Kidney epithelial cell (primary cell): ENCODE data around the gene FAM240A. TPM values are rescaled to one million over a fixed set of nuclear protein-coding genes. Genes with fewer than 3 reads are reported as not detected.

Experiments
- DNase-seq: peaks from one replicate; pipeline ENCODE4 v3.0.0-alpha.2; 2010; ENCODE audit warnings: low read depth
- H3K27me3 ChIP-seq: 2 replicates; pipeline ENCODE4 v1.6.0; 2011; ENCODE audit warnings: low read length; ENCODE audit not compliant: control insufficient read depth, insufficient read depth
- H3K36me3 ChIP-seq: 2 replicates; pipeline ENCODE4 v1.5.1; 2011; ENCODE audit warnings: low read length; ENCODE audit not compliant: control insufficient read depth, insufficient read depth
- H3K4me3 ChIP-seq: 2 replicates; pipeline ENCODE4 v1.5.1; 2011; ENCODE audit warnings: low read depth, mild to moderate bottlenecking, control low read depth, low read length
- total RNA-seq: library from RNA; depleted of rRNA; stranded (reverse); fragments of >200 nt; gene quantifications from 2 replicates; pipeline ENCODE4 v1.2.3, GENCODE V29; 2015
- TF ChIP-seq, protein P1 (sequence below): IDR thresholded peaks from 2 replicates; pipeline ENCODE4 v1.5.1; 2011; ENCODE audit warnings: mild to moderate bottlenecking, moderate library complexity, low read length, control low read depth, inconsistent platforms; ENCODE audit not compliant: insufficient read depth, poor library complexity, severe bottlenecking

FAM240A gene
- total RNA-seq, 1 donor from 2014 or later, result not detected

DNA sequence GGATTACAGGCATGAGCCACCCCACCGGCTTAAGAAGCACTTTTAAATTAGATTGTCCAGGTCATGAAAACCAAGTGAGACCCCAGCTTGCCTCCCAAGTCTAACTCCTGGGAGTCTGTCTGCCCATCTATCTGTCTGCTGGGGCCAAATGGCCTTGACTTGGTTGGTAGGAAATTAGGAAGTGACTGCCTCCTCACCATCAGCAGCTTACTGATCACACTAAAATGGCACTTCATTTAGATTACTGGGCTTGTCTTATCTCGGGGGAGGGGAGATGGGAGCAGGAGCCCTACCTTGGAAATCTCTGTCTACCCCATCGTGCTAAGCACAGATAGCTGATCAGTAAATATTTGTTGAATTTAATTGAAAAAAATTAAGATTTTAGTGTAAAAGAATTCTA is 40.6 kb upstream of the FAM240A start:
- H3K4me3 ChIP-seq, result no peak overlapping the region
- H3K27me3 ChIP-seq, result no peaks in the 10 kb centered on the region
- no peak for DNase-seq
- TF ChIP-seq, protein P1, sequence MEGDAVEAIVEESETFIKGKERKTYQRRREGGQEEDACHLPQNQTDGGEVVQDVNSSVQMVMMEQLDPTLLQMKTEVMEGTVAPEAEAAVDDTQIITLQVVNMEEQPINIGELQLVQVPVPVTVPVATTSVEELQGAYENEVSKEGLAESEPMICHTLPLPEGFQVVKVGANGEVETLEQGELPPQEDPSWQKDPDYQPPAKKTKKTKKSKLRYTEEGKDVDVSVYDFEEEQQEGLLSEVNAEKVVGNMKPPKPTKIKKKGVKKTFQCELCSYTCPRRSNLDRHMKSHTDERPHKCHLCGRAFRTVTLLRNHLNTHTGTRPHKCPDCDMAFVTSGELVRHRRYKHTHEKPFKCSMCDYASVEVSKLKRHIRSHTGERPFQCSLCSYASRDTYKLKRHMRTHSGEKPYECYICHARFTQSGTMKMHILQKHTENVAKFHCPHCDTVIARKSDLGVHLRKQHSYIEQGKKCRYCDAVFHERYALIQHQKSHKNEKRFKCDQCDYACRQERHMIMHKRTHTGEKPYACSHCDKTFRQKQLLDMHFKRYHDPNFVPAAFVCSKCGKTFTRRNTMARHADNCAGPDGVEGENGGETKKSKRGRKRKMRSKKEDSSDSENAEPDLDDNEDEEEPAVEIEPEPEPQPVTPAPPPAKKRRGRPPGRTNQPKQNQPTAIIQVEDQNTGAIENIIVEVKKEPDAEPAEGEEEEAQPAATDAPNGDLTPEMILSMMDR, result no peak
- no peaks in the 10 kb centered on the region for H3K36me3 ChIP-seq

DNA sequence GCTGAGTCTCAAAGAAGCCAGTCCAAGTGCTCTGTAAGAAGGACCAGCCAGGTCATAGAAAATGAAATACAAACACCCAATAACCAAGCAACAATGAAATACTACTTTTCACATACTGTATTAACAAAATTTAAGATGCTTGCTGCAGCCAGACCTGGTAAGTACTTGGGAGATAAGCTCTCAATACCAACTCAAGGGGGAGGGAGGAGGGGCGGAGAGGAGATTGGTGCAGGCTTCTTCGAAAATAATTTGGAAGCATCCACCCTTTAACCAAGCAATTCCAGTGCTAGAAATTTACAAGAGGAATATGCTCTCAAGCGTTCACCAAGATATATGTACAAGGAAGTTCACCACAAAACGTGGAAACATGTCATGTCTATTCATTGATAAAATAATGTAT is 38.6 kb upstream of the FAM240A start:
- Histone ChIP-seq H3K36me3 (no peaks in the 10 kb centered on the region), H3K4me3 (no peak overlapping the region), H3K27me3 (peaks cover 3% of the 10 kb centered on the region)
- no peak for DNase-seq
- TF ChIP-seq, protein P1, result no peak

- DNase-seq, result no peak
Observed at GRCh38 chr3:46574243-46574646, 38.1 kb upstream of the FAM240A start.

GRCh38 chr3:46574881-46575576 is 37.3 kb upstream of the FAM240A start:
- H3K36me3 ChIP-seq, result no peaks in the 10 kb centered on the region
- DNase-seq, result no peak
- TF ChIP-seq, protein P1, result no peak
- no peak overlapping the region for H3K4me3 ChIP-seq
- peaks cover 3% of the 10 kb centered on the region for H3K27me3 ChIP-seq

More at GRCh38 chr3:46574243-46574646, 38.1 kb upstream of the FAM240A start:
- no peak overlapping the region for H3K4me3 ChIP-seq
- no peaks in the 10 kb centered on the region for H3K36me3 ChIP-seq
- H3K27me3 ChIP-seq, result peaks cover 3% of the 10 kb centered on the region
- TF ChIP-seq, protein P1, result no peak

DNA sequence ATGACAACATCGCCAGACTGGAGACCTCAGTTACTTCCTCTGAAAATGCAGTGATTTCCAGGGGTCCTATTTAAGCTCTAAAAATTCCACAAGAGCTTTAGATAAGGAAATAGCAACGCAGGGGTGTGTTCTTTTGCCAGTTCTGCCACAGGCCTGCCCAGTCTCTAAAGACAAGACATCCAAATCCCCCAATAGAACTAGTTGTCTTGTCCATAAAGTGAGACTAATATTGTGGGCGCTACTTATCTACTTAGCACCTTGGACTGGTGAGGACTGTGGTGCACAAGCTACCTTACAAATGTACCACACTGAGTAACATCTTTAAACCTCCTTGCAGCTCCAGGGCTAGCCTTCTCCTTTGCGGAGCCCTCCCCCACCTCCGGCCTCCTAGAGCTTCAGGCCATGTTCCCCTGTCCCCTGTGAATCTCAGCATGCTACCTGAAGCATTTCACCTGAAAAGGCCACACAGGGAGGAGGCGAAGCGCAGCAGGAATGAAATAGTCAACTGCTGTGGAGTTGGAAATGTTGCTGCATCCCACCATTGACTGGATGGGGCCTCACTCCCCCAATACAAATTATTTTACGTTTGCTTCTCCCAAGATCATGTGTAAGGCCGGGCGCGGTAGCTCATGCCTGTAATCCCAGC is 36.6 kb upstream of the FAM240A start:
- no peaks in the 10 kb centered on the region for H3K36me3 ChIP-seq
- TF ChIP-seq, protein P1, result no peak
- no peak for DNase-seq
- H3K4me3 ChIP-seq, result no peak overlapping the region
- H3K27me3 ChIP-seq, result peaks cover 3% of the 10 kb centered on the region
